Measurements from ENCODE around the gene ZSWIM4.

- TF ChIP-seq ARNT (IDR thresholded peaks at IDR 0.05) (no peak), ZNF384 (IDR thresholded peaks at IDR 0.05) (no peak), BHLHE40 (IDR thresholded peaks at IDR 0.05; ENCODE audit: borderline replicate concordance) (no peak), LEF1 (IDR thresholded peaks at IDR 0.05; ENCODE audit: borderline replicate concordance) (no peak), ELF4 (IDR thresholded peaks at IDR 0.05) (no peak), HDGF (IDR thresholded peaks at IDR 0.05; ENCODE audit: borderline replicate concordance) (no peak)
Observed at GRCh38 chr19:13841962-13842290, 46.7 kb downstream of the ZSWIM4 start.

Measured in HEK293T (cell line).